HCT116 (cell line): ENCODE results near the gene CYP11A1. TPM values are rescaled to one million over a fixed set of nuclear protein-coding genes. Genes with fewer than 3 reads are reported as not detected.

Source experiments
- ATAC-seq: fragments of 200-7000 bp; cut with Tn5 transposase; 2 replicates; pipeline ENCODE4 v1.9.1; 2020; ENCODE audit warnings: mild to moderate bottlenecking, moderate library complexity
- BruUV-seq: library from RNA; stranded (reverse); fragments of 400-500 nt; replicated peaks from 2 replicates; lab custom pipeline; 2021; lab: Mats Ljungman, UMichigan
- CTCF ChIA-PET: fragments of 300-600 bp; sonication (Branson Sonifier 250); formaldehyde crosslinking; loops from one replicate; lab custom pipeline; 2021; ENCODE audit warnings: antibody characterized with exemption; lab: Charles Lee
- POLR2A ChIA-PET: fragments of 300-600, 350-600 bp; sonication (Branson Sonifier 250); formaldehyde crosslinking; loops from one replicate; lab custom pipeline; 2021; ENCODE audit warnings: antibody characterized with exemption; lab: Charles Lee
- RAD21 ChIA-PET, 2 experiments: fragments of 300-600 bp; sonication (Branson Sonifier 250); formaldehyde crosslinking; loops; one replicate each; lab custom pipeline; 2023; ENCODE audit warnings: low total read pairs in 2 of 2; ENCODE audit not compliant: uncharacterized antibody in 2 of 2, unreplicated experiment in 2 of 2, low non-redundant PET in 1 of 2; lab: Charles Lee
- DNase-seq: peaks from one replicate; pipeline ENCODE4 v3.0.0-alpha.2; 2010; ENCODE audit warnings: low read depth, low spot score
- H2AFZ ChIP-seq: fragments of 200-600 bp; shearing (Covaris generic), sonication (generic); 2 replicates; pipeline ENCODE4 v1.6.1; 2017; ENCODE audit warnings: low read depth, mixed run types, mixed read lengths, antibody characterized with exemption, low read length; ENCODE audit not compliant: poor library complexity, severe bottlenecking
- H3K27ac ChIP-seq: 2 replicates; pipeline ENCODE4 v1.5.1; 2012; ENCODE audit warnings: low read depth, low read length
- H3K27me3 ChIP-seq: fragments of 200-600 bp; sonication (generic); 2 replicates; pipeline ENCODE4 v1.6.1; 2016; ENCODE audit warnings: mixed run types, low read length, mixed read lengths; ENCODE audit not compliant: insufficient read depth
- H3K36me3 ChIP-seq, 2 experiments: fragments of 200-500 bp in 1 of 2; fragments of 200-600 bp in 1 of 2; sonication (Bioruptor generic) in 1 of 2; sonication (generic) in 1 of 2; 2 replicates each; pipeline versions ENCODE4 v1.5.1 to v1.6.1; 2014 to 2016; ENCODE audit warnings: low read length in 2 of 2, inconsistent platforms in 1 of 2, mixed read lengths in 1 of 2, mixed run types in 1 of 2; ENCODE audit not compliant: insufficient read depth in 2 of 2, control insufficient read depth in 1 of 2
- H3K4me1 ChIP-seq, 2 experiments: fragments of 200-600 bp in 1 of 2; sonication (generic) in 1 of 2; 2 replicates each; pipeline versions ENCODE4 v1.5.1 to v1.6.1; 2012 to 2017; ENCODE audit warnings: low read length in 2 of 2, inconsistent platforms in 1 of 2, mild to moderate bottlenecking in 1 of 2, mixed read lengths in 1 of 2, mixed run types in 1 of 2, moderate library complexity in 1 of 2; ENCODE audit not compliant: insufficient read depth in 2 of 2, control insufficient read depth in 1 of 2
- H3K4me2 ChIP-seq: fragments of 200-600 bp; sonication (generic); 2 replicates; pipeline ENCODE4 v1.6.1; 2017; ENCODE audit warnings: mixed run types, low read length, mixed read lengths
- H3K4me3 ChIP-seq, 2 experiments: fragments of 200-600 bp in 1 of 2; sonication (generic) in 1 of 2; replicated peaks in 1 of 2; 2 replicates each; pipeline ENCODE4 v1.5.1; 2011 to 2016; ENCODE audit warnings: low read length in 2 of 2, control low read depth in 1 of 2, low read depth in 1 of 2, mild to moderate bottlenecking in 1 of 2, mixed read lengths in 1 of 2, mixed run types in 1 of 2
- H3K79me2 ChIP-seq: fragments of 200-600 bp; sonication (generic); 2 replicates; pipeline ENCODE4 v1.6.1; 2017; ENCODE audit warnings: mild to moderate bottlenecking, mixed run types, low read length, moderate library complexity, mixed read lengths; ENCODE audit not compliant: insufficient read depth
- H3K9ac ChIP-seq: fragments of 200-600 bp; sonication (generic); 2 replicates; pipeline ENCODE4 v1.6.1; 2016; ENCODE audit warnings: low read length, mixed read lengths
- H3K9me2 ChIP-seq: fragments of 200-600 bp; sonication (generic), shearing (Covaris generic); 2 replicates; pipeline ENCODE4 v1.6.1; 2017; ENCODE audit warnings: mixed run types, mild to moderate bottlenecking, moderate library complexity; ENCODE audit not compliant: insufficient read depth
- H3K9me3 ChIP-seq, 2 experiments: fragments of 200-500 bp in 1 of 2; fragments of 200-600 bp in 1 of 2; sonication (Bioruptor generic) in 1 of 2; sonication (generic) in 1 of 2; 2 replicates each; pipeline ENCODE4 v1.6.1; 2014 to 2017; ENCODE audit warnings: low read length in 2 of 2, mixed read lengths in 2 of 2, inconsistent platforms in 1 of 2, low read depth in 1 of 2, mild to moderate bottlenecking in 1 of 2, mixed run types in 1 of 2, moderate library complexity in 1 of 2; ENCODE audit not compliant: control insufficient read depth in 1 of 2, insufficient read depth in 1 of 2
- H4K20me1 ChIP-seq: fragments of 200-600 bp; sonication (generic), shearing (Covaris generic); 2 replicates; pipeline ENCODE4 v1.6.1; 2017; ENCODE audit warnings: mixed run types, mild to moderate bottlenecking, moderate library complexity; ENCODE audit not compliant: insufficient read depth
- ATF3 ChIP-seq: IDR thresholded peaks from 2 replicates; pipeline ENCODE4 v1.6.1; 2012
- CBX3 ChIP-seq: IDR thresholded peaks from 2 replicates; pipeline ENCODE4 v1.6.1; 2012; ENCODE audit warnings: low read depth
- CEBPB ChIP-seq: IDR thresholded peaks from 2 replicates; pipeline ENCODE4 v1.6.1; 2012; ENCODE audit warnings: low read depth
- EZH2 ChIP-seq: fragments of 200-600 bp; sonication (generic); IDR thresholded peaks from 2 replicates; pipeline ENCODE4 v1.6.1; 2017; ENCODE audit warnings: antibody characterized with exemption, mixed run types
- EZH2phosphoT487 ChIP-seq: fragments of 200-600 bp; IDR thresholded peaks from 2 replicates; pipeline ENCODE4 v1.6.1; 2018; ENCODE audit warnings: antibody characterized with exemption, borderline replicate concordance
- FOSL1 ChIP-seq: IDR thresholded peaks from 2 replicates; pipeline ENCODE4 v1.6.1; 2012; ENCODE audit warnings: low read depth
- JUND ChIP-seq: IDR thresholded peaks from 2 replicates; pipeline ENCODE4 v1.6.1; 2012
- POLR2A ChIP-seq: IDR thresholded peaks from 2 replicates; pipeline ENCODE4 v1.7.0; 2011; ENCODE audit warnings: borderline replicate concordance; ENCODE audit not compliant: insufficient read depth, insufficient read length; ENCODE audit errors: extremely low read depth
- RAD21 ChIP-seq: IDR thresholded peaks from 2 replicates; pipeline ENCODE4 v1.6.1; 2012; ENCODE audit warnings: low read depth, mild to moderate bottlenecking
- SIN3A ChIP-seq: IDR thresholded peaks from 2 replicates; pipeline ENCODE4 v1.6.1; 2012; ENCODE audit warnings: low read depth
- SP1 ChIP-seq: IDR thresholded peaks from 2 replicates; pipeline ENCODE4 v1.6.1; 2012; ENCODE audit warnings: low read depth
- SRF ChIP-seq: IDR thresholded peaks from 2 replicates; pipeline ENCODE4 v1.6.1; 2012; ENCODE audit warnings: low read depth
- TCF7L2 ChIP-seq: IDR thresholded peaks from 2 replicates; pipeline ENCODE4 v1.7.0; 2011; ENCODE audit warnings: borderline replicate concordance, inconsistent platforms; ENCODE audit not compliant: insufficient read depth, insufficient read length; ENCODE audit errors: extremely low read depth
- YY1 ChIP-seq: IDR thresholded peaks from 2 replicates; pipeline ENCODE4 v1.6.1; 2011; ENCODE audit warnings: low read length, low read depth, moderate library complexity, mild to moderate bottlenecking; ENCODE audit not compliant: insufficient replicate concordance; ENCODE audit errors: extremely low read depth
- ZFX ChIP-seq: fragments of 450-650 bp; IDR thresholded peaks from 2 replicates; pipeline ENCODE4 v1.6.1; 2017
- ZNF274 ChIP-seq: fragments of 200-500 bp; sonication (Bioruptor generic); IDR thresholded peaks from 2 replicates; pipeline ENCODE4 v1.6.1; 2014; ENCODE audit warnings: mild to moderate bottlenecking, low read depth, low read length, inconsistent platforms
- intact Hi-C: fragments of 100-400 bp; cut with micrococcal nuclease; formaldehyde crosslinking; loops from 2 replicates; pipeline ENCODE4 v1.10.0; 2022
- total RNA-seq: library from RNA; stranded (reverse); gene quantifications from one replicate; pipeline ENCODE4 v1.2.1, GENCODE V29; 2021; ENCODE audit not compliant: unreplicated experiment
- TF ChIP-seq, protein P1 (sequence below): IDR thresholded peaks from 2 replicates; pipeline ENCODE4 v1.6.1; 2012; ENCODE audit warnings: low read depth
- TF ChIP-seq, protein P2 (sequence below): IDR thresholded peaks from 2 replicates; pipeline ENCODE4 v1.6.1; 2012
- TF ChIP-seq, protein P3 (sequence below): IDR thresholded peaks from 2 replicates; pipeline ENCODE4 v1.6.1; 2011; ENCODE audit warnings: mild to moderate bottlenecking, low read length, moderate library complexity; ENCODE audit not compliant: insufficient replicate concordance; ENCODE audit errors: extremely low read depth

Gene CYP11A1
- total RNA-seq, 1 experiment from 2014 or later = 0.57 TPM

DNA sequence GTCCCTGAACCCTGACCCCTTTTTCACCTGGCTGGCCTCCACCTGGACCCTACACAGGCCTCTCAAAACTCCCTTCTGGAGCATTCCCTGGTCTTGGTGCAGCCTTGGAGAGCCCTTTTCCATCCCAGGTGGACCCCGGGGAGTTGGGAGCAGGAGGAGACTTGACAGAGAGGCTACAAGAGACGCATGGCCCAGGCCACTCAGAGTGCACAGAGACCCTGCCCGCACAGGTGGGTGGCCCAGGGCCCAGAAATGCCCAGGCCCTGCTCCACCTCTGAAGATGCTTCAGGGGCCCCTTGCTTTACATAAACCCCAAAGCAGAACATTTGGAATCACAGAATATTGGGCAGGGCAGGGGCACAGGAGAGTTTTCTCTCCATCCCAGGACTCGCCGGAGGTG, 34.4 kb downstream of the CYP11A1 start:
- H3K36me3 ChIP-seq = no peaks in the 10 kb centered on the region

More for the DNA sequence above, 34.4 kb downstream of the CYP11A1 start:
- no peaks in the 10 kb centered on the region for H3K9me3 ChIP-seq
- TF ChIP-seq SIN3A (no peak), RAD21 (no peak), JUND (no peak), SRF (no peak), TCF7L2 (no peak), ATF3 (no peak), SP1 (no peak), EZH2 (no peak), ZFX (no peak), POLR2A (no peak), CBX3 (no peak), CEBPB (no peak), EZH2phosphoT487 (no peak), YY1 (no peak), FOSL1 (no peak), ZNF274 (no peak)
- TF ChIP-seq, protein P1, sequence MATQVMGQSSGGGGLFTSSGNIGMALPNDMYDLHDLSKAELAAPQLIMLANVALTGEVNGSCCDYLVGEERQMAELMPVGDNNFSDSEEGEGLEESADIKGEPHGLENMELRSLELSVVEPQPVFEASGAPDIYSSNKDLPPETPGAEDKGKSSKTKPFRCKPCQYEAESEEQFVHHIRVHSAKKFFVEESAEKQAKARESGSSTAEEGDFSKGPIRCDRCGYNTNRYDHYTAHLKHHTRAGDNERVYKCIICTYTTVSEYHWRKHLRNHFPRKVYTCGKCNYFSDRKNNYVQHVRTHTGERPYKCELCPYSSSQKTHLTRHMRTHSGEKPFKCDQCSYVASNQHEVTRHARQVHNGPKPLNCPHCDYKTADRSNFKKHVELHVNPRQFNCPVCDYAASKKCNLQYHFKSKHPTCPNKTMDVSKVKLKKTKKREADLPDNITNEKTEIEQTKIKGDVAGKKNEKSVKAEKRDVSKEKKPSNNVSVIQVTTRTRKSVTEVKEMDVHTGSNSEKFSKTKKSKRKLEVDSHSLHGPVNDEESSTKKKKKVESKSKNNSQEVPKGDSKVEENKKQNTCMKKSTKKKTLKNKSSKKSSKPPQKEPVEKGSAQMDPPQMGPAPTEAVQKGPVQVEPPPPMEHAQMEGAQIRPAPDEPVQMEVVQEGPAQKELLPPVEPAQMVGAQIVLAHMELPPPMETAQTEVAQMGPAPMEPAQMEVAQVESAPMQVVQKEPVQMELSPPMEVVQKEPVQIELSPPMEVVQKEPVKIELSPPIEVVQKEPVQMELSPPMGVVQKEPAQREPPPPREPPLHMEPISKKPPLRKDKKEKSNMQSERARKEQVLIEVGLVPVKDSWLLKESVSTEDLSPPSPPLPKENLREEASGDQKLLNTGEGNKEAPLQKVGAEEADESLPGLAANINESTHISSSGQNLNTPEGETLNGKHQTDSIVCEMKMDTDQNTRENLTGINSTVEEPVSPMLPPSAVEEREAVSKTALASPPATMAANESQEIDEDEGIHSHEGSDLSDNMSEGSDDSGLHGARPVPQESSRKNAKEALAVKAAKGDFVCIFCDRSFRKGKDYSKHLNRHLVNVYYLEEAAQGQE = no peak
- TF ChIP-seq, protein P2, sequence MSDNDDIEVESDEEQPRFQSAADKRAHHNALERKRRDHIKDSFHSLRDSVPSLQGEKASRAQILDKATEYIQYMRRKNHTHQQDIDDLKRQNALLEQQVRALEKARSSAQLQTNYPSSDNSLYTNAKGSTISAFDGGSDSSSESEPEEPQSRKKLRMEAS = no peak
- TF ChIP-seq, protein P3, sequence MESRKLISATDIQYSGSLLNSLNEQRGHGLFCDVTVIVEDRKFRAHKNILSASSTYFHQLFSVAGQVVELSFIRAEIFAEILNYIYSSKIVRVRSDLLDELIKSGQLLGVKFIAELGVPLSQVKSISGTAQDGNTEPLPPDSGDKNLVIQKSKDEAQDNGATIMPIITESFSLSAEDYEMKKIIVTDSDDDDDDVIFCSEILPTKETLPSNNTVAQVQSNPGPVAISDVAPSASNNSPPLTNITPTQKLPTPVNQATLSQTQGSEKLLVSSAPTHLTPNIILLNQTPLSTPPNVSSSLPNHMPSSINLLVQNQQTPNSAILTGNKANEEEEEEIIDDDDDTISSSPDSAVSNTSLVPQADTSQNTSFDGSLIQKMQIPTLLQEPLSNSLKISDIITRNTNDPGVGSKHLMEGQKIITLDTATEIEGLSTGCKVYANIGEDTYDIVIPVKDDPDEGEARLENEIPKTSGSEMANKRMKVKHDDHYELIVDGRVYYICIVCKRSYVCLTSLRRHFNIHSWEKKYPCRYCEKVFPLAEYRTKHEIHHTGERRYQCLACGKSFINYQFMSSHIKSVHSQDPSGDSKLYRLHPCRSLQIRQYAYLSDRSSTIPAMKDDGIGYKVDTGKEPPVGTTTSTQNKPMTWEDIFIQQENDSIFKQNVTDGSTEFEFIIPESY = no peak
- no peak overlapping the region for H3K27ac ChIP-seq
- POLR2A ChIA-PET = no interaction called here
- RAD21 ChIA-PET = no interaction called here
- H3K4me2 ChIP-seq = no peak overlapping the region
- H3K4me1 ChIP-seq = no peaks in the 10 kb centered on the region
- ATAC-seq (no peak), DNase-seq (no peak)
- intact Hi-C loops = no loop called here
- H3K9ac ChIP-seq = no peak overlapping the region
- H3K4me3 ChIP-seq = no peak overlapping the region
- CTCF ChIA-PET = no interaction called here
- H3K27me3 ChIP-seq = no peaks in the 10 kb centered on the region
- no TSS peak for BruUV-seq
- no peaks in the 10 kb centered on the region for H3K9me2 ChIP-seq
- no peaks in the 10 kb centered on the region for H4K20me1 ChIP-seq
- no peaks in the 10 kb centered on the region for H3K79me2 ChIP-seq
- no peak overlapping the region for H2AFZ ChIP-seq
